HUES64 (cell line): Measurements from ENCODE around the gene MYH1. TPM values are rescaled to one million over a fixed set of nuclear protein-coding genes. Genes with fewer than 3 reads are reported as not detected.
A peak's percentile ranks its signal among the peaks of the same experiment; 100 is the strongest.
"Not testable (repeated sequence)": the region's sequence is repeated elsewhere in the genome, so short reads cannot be mapped to it uniquely, and the experiment has no call there.

Experiments used
- H3K27ac ChIP-seq: 2 replicates; pipeline ENCODE4 v1.7.0; 2013; ENCODE audit warnings: low read depth, low read length, inconsistent platforms
- H3K27me3 ChIP-seq: 2 replicates; pipeline ENCODE4 v1.6.1; 2013; ENCODE audit warnings: mild to moderate bottlenecking, low read length; ENCODE audit not compliant: insufficient read depth
- H3K36me3 ChIP-seq: 2 replicates; pipeline ENCODE4 v1.6.1; 2013; ENCODE audit warnings: mild to moderate bottlenecking, low read length; ENCODE audit not compliant: insufficient read depth
- H3K4me1 ChIP-seq: 2 replicates; pipeline ENCODE4 v1.6.1; 2013; ENCODE audit warnings: mild to moderate bottlenecking, low read length, moderate library complexity; ENCODE audit not compliant: insufficient read depth
- H3K4me3 ChIP-seq: 2 replicates; pipeline ENCODE4 v1.5.1; 2013; ENCODE audit warnings: mild to moderate bottlenecking, low read length, moderate library complexity
- H3K9ac ChIP-seq: 2 replicates; pipeline ENCODE4 v1.6.1; 2013; ENCODE audit warnings: mild to moderate bottlenecking, low read depth, low read length
- H3K9me3 ChIP-seq: 2 replicates; pipeline ENCODE4 v1.6.1; 2013; ENCODE audit warnings: low read depth, low read length; ENCODE audit not compliant: insufficient read depth
- WGBS: fragments of 150-250, 120-280 bp; methylation state at CpG from one replicate; pipeline ENCODE4 v1.1.7; 2013; ENCODE audit warnings: missing lambda C conversion rate; 5-methylcytosine and 5-hydroxymethylcytosine counted together
- polyA plus RNA-seq, 2 experiments: library from polyadenylated mRNA; stranded (reverse); fragments of 50-300 nt; gene quantifications; one replicate each; pipeline ENCODE4 v1.2.3, GENCODE V29; 2013

Gene MYH1
- not detected for polyA plus RNA-seq (2013, experiment 1 of 2)
- polyA plus RNA-seq (2013, experiment 2 of 2): not detected

DNA sequence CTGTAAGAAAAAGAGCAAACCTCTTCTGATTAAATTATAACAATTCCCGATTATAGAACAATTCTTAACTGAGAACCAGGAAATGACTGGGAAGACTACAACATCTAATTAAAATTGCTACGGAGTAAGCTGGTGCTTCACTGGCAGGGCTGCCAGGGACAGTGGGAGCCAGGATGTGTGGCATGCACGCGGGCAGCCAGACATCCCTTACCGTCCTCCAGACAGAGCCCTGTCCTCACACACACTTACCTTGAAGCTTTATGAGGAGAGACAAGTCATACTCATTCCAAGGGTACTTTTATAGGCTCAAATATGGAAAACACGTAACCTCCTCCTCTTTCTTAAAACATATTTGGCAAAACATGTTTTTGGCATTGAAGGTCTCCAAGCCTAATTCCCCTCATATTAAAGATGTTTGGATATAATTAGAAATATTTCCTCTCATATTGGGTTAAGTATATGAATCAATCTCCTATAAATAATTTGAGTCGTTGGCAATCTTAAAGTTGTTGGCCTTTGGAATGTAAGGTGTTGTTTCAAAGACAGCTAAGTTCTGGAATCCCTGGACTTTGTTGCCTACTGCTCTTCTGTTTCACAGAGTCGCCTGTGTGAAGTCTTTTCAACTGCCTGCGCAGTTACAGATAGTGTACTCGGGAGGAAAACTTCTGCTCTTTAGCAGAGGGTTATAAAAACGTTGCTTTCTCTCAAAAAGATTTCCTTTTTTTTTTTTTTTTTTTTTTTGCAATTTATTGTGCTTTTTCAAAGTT, at the start of gene MYH1:
TSS of gene MYH1 (minus strand) at position 272 of the 767 bp plus-strand sequence. CDS start 1,900 bp downstream, outside the sequence.
- H3K4me1 ChIP-seq: no peaks in the 10 kb centered on the region
- H3K27ac ChIP-seq: no peak within 1 kb of the TSS
- H3K9me3 ChIP-seq: no peaks in the 10 kb centered on the region
- H3K36me3 ChIP-seq: no peaks in the 10 kb centered on the region
- H3K4me3 ChIP-seq: no peak within 1 kb of the TSS
- H3K9ac ChIP-seq: no peak within 1 kb of the TSS
- WGBS: 93% methylated on average over 10 of the region's 11 CpGs
- H3K27me3 ChIP-seq: no peaks in the 10 kb centered on the region

DNA sequence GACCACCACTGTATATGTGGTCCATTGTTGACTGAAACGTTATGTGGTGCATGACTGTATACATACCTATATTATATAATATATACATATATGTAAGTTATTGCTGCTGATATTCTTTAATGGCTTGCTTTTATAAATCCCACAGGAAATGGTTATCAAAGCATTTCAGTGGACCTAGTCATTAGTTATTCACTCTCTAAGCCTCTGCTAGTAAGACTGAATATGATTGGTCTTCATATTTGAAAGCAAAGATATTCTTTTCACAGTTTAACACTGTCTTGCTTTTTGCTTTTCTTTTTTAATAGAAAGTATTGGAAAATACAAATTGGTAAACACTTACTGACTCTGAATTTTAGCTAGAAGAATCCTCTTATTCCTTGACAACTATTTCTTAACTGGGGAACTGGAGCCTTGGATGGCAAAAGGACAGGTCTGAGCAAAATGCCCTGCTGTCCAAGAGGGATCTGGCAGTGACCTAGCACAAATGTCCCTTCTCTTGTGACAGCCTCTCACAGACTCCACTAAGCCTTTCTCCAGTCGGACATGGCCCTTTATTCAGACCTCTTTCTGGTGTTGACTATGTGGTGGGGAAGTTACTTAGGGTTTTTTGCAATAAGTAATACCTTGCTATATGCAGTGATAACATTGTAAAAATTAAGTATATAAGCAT, 45.8 kb upstream of the MYH1 start:
- no peak overlapping the region for H3K27ac ChIP-seq
- no peaks in the 10 kb centered on the region for H3K9me3 ChIP-seq
- WGBS: 100% methylated on average over 1 of the region's 2 CpGs
- H3K9ac ChIP-seq: no peak overlapping the region
- H3K27me3 ChIP-seq: no peaks in the 10 kb centered on the region
- no peaks in the 10 kb centered on the region for H3K36me3 ChIP-seq
- H3K4me3 ChIP-seq: no peak overlapping the region
- H3K4me1 ChIP-seq: no peaks in the 10 kb centered on the region

DNA sequence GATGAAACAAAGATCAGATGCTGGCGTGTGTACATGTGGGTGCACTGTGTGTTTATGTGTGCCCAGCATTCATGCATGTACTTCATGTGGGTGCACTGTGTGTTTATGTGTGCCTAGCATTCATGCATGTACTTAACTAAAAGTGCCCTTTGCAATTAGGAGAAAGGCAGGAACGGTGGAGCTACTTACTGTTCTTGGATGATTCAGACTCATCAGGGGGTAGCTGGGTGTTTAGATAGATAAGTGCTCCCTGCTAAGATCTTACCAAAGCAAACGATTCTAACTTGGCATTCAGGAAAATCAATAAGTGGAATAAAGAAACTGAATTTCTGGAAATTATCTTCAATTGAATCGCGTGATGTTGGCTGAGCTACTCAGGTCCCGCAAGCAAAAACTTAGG, 39.7 kb upstream of the MYH1 start:
- Histone ChIP-seq H3K9ac (no peak overlapping the region), H3K4me1 (peaks cover 11% of the 10 kb centered on the region), H3K27me3 (no peaks in the 10 kb centered on the region), H3K4me3 (no peak overlapping the region), H3K9me3 (no peaks in the 10 kb centered on the region), H3K36me3 (no peaks in the 10 kb centered on the region), H3K27ac (no peak overlapping the region)
- 79% methylated on average over 6 of the region's 6 CpGs for WGBS

DNA sequence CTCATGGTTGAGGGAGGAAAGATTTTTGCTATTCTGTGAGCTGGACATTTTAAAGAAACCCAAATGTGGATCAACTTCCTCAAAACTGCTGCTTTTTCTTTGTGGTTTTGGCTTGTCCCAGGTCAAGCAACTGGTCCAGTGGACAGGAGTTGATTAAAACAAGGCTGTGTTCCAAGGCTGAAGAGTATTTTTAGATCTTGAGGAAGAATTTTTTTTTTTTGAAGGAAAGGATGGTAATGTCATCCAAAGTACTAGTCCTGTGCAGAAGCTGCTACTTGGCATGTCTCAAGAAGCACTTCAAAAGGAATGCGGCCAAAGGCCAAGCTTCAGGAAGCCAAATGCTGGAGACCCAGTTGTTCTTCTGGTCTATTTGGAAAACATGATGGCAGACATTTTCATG, 39.1 kb upstream of the MYH1 start:
- Histone ChIP-seq H3K36me3 (no peaks in the 10 kb centered on the region), H3K27ac (no peak overlapping the region)
- WGBS: 97% methylated on average over 1 of the region's 1 CpG

DNA sequence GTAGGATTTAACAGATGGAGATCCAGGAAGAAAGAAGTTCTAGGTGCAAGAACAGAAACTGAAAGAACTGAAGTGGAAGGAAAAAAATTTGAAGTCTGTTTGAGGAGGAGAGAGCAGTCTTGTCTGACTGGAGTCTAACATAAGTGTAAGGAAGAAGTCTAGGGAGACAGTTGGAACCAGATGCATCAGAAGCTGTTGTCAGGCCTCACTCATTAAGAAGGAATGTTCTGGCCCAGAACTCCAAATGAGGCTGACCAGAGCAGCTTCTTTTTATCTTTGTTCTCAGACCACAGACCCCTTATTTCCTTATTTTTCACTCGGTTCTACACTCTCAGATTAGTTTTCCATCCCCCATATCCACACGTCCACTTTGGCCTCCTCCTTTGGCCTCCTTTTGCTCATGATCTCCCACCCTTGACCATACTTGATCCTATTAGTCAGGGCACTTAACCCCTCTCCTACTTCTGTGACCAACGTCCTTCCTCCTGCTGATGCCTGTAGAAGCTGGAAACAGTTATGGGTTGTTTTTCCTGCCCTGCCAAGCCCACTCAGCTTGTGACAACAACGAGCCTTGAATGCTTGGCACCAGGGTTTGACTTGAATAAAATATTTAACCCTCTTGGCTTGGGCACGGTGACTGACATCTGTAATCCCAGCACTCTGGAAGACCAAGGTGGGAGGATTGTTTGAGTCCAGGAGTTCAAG, 38.1 kb upstream of the MYH1 start:
- Histone ChIP-seq H3K9ac (no peak overlapping the region), H3K27ac (no peak overlapping the region), H3K36me3 (no peaks in the 10 kb centered on the region), H3K27me3 (no peaks in the 10 kb centered on the region), H3K4me1 (peaks cover 11% of the 10 kb centered on the region), H3K9me3 (no peaks in the 10 kb centered on the region), H3K4me3 (no peak overlapping the region)
- 91% methylated on average over 5 of the region's 5 CpGs for WGBS

More for the DNA sequence above, 39.1 kb upstream of the MYH1 start:
- Histone ChIP-seq H3K9ac (no peak overlapping the region), H3K4me1 (peaks cover 11% of the 10 kb centered on the region), H3K4me3 (no peak overlapping the region), H3K9me3 (no peaks in the 10 kb centered on the region), H3K27me3 (no peaks in the 10 kb centered on the region)

DNA sequence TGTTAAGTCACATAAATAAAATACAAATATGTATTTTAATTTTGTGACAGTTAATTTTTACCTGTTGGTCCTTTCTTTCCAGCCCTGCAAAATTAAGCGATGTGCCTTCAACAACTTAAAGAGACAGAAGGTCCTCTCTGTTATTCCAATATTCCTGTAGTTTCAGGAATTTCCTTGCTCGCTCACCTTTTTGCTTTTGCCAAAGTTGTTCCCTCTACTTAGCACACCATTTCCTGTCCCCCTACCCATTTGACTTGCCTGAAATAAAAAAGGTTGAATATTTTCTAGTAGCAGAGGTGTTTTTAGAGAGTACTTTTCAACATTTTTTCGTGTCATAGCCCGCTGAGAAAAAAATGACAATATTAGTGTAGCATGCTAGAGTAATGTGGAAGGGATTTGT, 31.7 kb upstream of the MYH1 start:
- H3K4me1 ChIP-seq: peaks cover 41% of the 10 kb centered on the region
- peak overlapping the region; percentile 80; the same call in 1 of the 2 replicates for H3K27ac ChIP-seq
- H3K9ac ChIP-seq: no peak overlapping the region
- WGBS: 70% methylated on average over 4 of the region's 4 CpGs
- no peaks in the 10 kb centered on the region for H3K27me3 ChIP-seq
- H3K4me3 ChIP-seq: peak overlapping the region; percentile 16
- H3K9me3 ChIP-seq: no peaks in the 10 kb centered on the region
- no peaks in the 10 kb centered on the region for H3K36me3 ChIP-seq

DNA sequence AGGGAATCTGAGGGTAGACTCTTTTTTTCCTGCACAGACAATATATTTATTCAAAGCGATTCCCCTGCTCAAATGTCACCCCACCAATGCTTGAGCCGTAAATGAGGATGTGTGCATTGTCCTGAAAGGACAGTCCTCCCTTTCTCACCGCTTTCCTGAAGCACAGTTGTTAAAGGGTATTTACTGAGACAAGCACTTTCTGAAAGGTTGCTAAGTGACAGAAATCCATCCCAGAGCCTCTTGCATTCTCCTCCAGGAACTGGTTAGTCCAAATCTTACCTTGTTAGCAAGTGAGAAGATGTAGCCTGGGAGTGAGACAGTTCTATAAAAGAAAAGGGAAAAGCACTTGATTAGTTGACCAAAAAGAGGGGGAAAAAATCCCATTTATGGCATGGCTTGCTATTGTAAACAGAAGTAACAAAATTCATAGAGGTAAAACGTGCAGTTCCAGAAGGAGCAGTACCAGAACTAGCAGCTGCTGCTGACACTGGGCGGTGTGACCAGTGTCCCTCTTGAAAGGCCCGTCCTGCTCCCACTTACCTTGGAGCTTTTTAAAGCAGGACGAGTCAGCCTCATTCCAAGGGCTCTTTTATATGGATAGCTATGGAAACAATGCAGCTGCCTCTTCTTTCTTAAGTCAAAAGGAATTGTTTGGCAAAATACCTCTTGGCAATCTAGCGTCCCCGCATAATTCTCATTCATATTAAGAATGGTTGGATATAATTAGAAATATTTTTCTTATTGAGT, 30.9 kb upstream of the MYH1 start, which contains the start of gene MYH2:
TSS of gene MYH2 (minus strand) at position 563 of the 747 bp plus-strand sequence. CDS start 1,738 bp downstream, outside the sequence.
- peak within 1 kb of the TSS; percentile 16 for H3K4me3 ChIP-seq
- peaks cover 37% of the 10 kb centered on the region for H3K4me1 ChIP-seq
- H3K27me3 ChIP-seq: no peaks in the 10 kb centered on the region
- H3K36me3 ChIP-seq: no peaks in the 10 kb centered on the region
- H3K9me3 ChIP-seq: no peaks in the 10 kb centered on the region
- peak within 1 kb of the TSS; percentile 80; the same call in 1 of the 2 replicates for H3K27ac ChIP-seq
- peak within 1 kb of the TSS; percentile 24; the same call in 1 of the 2 replicates for H3K9ac ChIP-seq
- 32% methylated on average over 6 of the region's 9 CpGs for WGBS

DNA sequence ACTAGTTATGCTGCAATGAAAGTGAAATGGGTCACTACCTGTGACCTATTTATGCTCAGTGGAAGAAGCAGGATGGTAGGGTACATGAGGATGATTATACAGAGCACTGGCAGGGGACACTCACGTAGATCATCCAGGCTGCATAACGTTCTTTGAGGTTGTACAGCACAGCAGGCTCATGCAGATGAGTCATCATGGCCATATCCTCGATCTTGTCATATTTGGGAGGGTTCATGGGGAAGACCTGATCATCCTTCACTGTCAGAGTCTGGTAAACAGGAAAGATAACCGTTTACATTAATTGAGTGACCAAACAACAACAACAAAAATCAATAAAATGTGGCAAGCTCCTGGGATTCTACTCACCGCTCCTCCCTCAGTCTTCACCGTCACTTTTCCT, 29.0 kb upstream of the MYH1 start:
- WGBS: 92% methylated on average over 6 of the region's 6 CpGs
- Histone ChIP-seq H3K4me1 (peaks cover 37% of the 10 kb centered on the region), H3K4me3 (no peak overlapping the region), H3K27me3 (no peaks in the 10 kb centered on the region), H3K36me3 (no peaks in the 10 kb centered on the region), H3K9me3 (peaks cover 5% of the 10 kb centered on the region; the same call in 1 of the 2 replicates), H3K27ac (no peak overlapping the region), H3K9ac (no peak overlapping the region)

DNA sequence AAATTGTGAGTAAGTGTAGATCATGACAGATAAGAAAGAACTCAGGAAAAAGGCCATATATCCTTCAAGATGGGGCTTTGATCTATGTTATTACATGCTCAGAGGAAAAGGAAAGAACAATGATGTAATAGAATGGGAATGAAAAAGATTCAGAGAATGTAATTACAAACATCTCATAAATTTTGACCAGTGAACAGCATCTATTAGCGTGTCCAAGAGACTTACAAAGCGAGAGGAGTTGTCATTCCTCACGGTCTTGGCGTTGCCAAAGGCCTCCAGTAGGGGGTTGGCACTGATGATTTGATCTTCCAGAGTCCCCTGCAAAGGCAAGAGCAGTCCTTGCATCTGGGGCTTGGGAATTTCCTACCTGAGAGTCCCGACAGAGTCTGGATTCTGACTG, 25.1 kb upstream of the MYH1 start:
- H3K36me3 ChIP-seq, H3K9ac ChIP-seq, H3K27ac ChIP-seq, H3K4me3 ChIP-seq, H3K27me3 ChIP-seq: not testable (repeated sequence)
- Histone ChIP-seq H3K4me1 (peaks cover 12% of the 10 kb centered on the region), H3K9me3 (peaks cover 21% of the 10 kb centered on the region)
- WGBS: 79% methylated on average over 5 of the region's 5 CpGs

DNA sequence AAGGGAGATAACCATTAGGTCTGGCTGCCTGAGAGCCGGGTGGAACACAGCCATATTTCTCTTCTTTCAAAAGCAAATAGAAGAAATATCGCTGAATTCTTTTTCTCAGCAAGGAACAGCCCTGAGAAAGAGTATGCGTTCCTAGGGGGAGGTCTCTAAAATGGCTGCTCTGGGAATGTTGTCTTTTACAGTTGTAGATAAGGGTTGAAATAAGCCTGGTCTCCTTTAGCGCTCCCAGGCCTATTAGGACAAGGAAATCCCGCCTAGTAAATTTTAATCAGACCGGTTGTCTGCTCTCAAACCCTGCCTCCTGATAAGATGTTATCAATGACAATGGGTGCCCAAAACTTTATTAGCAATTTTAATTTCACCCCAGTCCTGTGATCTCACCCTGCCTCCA, 22.8 kb upstream of the MYH1 start:
- H3K27ac ChIP-seq, H3K9ac ChIP-seq, H3K27me3 ChIP-seq, H3K4me1 ChIP-seq, H3K4me3 ChIP-seq, H3K36me3 ChIP-seq: not testable (repeated sequence)
- peaks cover 21% of the 10 kb centered on the region for H3K9me3 ChIP-seq
- WGBS: 95% methylated on average over 6 of the region's 6 CpGs
